AG09319 (cell line): Measurements from ENCODE around the gene FTCDNL1.

ENCODE experiments used
- DNase-seq: peaks from one replicate; pipeline ENCODE4 v3.0.0-alpha.2; 2010; ENCODE audit warnings: low read depth; ENCODE audit errors: extremely low read depth
- TF ChIP-seq, protein P1 (sequence below): IDR thresholded peaks from 2 replicates; pipeline ENCODE4 v1.5.1; 2011; ENCODE audit warnings: low read depth, mild to moderate bottlenecking, inconsistent platforms, low read length, moderate library complexity

Gene FTCDNL1

DNA sequence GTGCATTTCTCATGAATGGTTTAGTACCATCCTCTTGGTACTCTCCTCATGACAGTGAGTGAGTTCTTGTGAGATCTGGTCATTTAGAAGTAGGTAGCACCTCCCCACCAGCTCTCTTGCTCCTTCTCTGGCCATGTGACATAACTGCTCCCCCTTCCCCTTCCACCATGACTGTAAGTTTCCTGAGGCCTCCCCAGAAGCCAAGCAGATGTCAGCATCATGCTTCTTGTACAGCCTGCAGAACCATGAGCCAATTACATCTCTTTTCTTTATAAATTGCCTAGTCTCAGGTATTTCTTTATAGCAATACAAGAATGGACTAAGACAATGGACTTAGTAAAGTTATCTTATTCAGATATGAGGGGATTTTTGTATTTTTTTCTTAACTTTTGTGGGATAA lies 43.0 kb downstream of the FTCDNL1 start:
- TF ChIP-seq, protein P1, sequence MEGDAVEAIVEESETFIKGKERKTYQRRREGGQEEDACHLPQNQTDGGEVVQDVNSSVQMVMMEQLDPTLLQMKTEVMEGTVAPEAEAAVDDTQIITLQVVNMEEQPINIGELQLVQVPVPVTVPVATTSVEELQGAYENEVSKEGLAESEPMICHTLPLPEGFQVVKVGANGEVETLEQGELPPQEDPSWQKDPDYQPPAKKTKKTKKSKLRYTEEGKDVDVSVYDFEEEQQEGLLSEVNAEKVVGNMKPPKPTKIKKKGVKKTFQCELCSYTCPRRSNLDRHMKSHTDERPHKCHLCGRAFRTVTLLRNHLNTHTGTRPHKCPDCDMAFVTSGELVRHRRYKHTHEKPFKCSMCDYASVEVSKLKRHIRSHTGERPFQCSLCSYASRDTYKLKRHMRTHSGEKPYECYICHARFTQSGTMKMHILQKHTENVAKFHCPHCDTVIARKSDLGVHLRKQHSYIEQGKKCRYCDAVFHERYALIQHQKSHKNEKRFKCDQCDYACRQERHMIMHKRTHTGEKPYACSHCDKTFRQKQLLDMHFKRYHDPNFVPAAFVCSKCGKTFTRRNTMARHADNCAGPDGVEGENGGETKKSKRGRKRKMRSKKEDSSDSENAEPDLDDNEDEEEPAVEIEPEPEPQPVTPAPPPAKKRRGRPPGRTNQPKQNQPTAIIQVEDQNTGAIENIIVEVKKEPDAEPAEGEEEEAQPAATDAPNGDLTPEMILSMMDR = no peak
- no peak for DNase-seq

DNA sequence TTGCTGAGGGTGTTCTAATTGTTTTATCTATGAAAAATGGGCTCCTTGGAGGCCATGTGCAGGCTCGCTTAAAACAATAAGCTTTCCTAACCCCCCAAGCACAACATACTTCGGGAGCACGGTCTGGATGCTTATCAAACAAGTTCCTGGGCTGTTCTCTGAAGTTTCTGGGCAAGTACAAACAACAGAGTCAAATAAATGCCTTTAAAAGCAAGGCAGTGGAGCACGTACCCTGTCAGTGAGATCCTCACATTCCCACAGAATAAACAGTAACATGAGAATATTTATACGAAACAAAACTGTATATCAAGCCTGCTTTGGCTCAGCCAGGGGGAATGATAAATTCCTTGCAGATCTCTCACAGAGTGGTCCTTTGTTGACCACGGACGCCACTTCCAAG lies 44.8 kb downstream of the FTCDNL1 start:
- TF ChIP-seq, protein P1 = no peak
- no peak for DNase-seq

- TF ChIP-seq, protein P1 = no peak
- DNase-seq = no peak
Observed at GRCh38 chr2:199804831-199805230, 46.2 kb downstream of the FTCDNL1 start.

- TF ChIP-seq, protein P1 = no peak
Observed at GRCh38 chr2:199798831-199799580, 52.0 kb downstream of the FTCDNL1 start.

DNA sequence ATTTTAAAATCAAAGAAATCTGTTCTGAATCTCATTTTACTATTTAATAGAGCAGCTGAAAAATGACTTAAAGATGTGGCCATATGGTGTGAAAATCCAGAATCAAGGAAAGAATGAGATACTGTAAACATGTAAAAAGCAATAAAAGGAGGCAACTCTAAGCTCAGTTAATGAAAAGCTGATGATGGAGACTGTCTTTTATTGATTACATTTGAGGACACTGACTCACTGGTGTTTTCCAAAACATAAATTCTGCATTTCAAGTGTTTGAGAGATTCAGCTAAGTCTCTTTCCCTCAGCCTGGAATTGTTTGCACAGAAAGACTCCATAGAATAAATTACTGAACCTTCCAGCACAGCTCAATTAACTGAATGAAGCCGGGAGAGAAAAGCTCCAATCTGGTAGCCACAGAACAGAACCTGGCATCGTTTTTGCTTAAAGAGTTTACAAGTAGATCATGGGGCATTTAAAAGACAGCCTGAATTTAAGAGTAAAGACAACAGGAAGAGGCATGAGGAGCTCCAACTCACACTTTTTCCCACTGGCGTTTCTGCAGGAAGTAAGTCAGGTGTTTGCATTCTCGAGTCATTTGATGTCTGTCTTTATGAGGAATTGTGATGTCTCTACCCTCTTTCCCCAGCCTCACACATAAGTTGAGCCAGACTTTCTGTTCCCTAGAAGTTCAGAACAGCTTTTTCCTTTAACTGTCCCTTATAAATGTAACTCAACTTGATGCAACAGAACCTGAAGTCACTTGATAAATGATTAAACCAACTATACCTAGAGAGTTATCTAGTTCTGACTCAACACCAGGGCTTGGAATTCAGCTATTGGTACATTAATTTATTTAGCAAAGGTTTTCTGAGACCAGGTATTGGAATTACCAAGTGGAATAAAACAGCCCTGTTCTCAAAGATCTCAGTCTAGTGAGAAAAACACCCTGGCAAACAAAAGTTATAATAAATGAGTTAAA lies 53.3 kb downstream of the FTCDNL1 start:
- DNase-seq = no peak
- TF ChIP-seq, protein P1 = no peak

More at GRCh38 chr2:199798831-199799580, 52.0 kb downstream of the FTCDNL1 start:
- no peak for DNase-seq

- DNase-seq = no peak
- TF ChIP-seq, protein P1 = no peak
Observed at GRCh38 chr2:199792381-199792780, 58.6 kb downstream of the FTCDNL1 start.

GRCh38 chr2:199791326-199791725 lies 59.7 kb downstream of the FTCDNL1 start:
- TF ChIP-seq, protein P1 = no peak
- no peak for DNase-seq
